Chondrocyte (in vitro differentiated cells): ENCODE measurements around the gene MFSD6. TPM values are rescaled to one million over a fixed set of nuclear protein-coding genes. Genes with fewer than 3 reads are reported as not detected.

Source experiments
- DNase-seq: peaks from one replicate; pipeline ENCODE4 v3.0.0; 2021; ENCODE audit warnings: mixed read lengths, low spot score
- H3K27ac Mint-ChIP-seq: one replicate; pipeline ENCODE4 v1.8.0; 2021; ENCODE audit warnings: mild to moderate bottlenecking, moderate library complexity, mixed read lengths; ENCODE audit not compliant: unreplicated experiment
- H3K27me3 Mint-ChIP-seq: 2 replicates; pipeline ENCODE4 v1.8.0; 2021; ENCODE audit warnings: low read depth, mixed read lengths
- H3K36me3 Mint-ChIP-seq: 2 replicates; pipeline ENCODE4 v1.8.0; 2021; ENCODE audit warnings: low read depth, mixed read lengths
- H3K4me1 Mint-ChIP-seq: 2 replicates; pipeline ENCODE4 v1.8.0; 2021; ENCODE audit warnings: low read depth, mild to moderate bottlenecking, mixed read lengths
- H3K4me3 Mint-ChIP-seq: one replicate; pipeline ENCODE4 v1.8.0; 2021; ENCODE audit warnings: mild to moderate bottlenecking, moderate library complexity, mixed read lengths; ENCODE audit not compliant: unreplicated experiment
- H3K9me3 Mint-ChIP-seq: 2 replicates; pipeline ENCODE4 v1.8.0; 2021; ENCODE audit warnings: low read depth, mixed read lengths
- CTCF ChIP-seq: fragments of 200-600 bp; sonication (generic); IDR thresholded peaks from 2 replicates; pipeline ENCODE4 v1.5.0; 2021; ENCODE audit warnings: antibody characterized with exemption, mild to moderate bottlenecking, moderate library complexity
- total RNA-seq: library from RNA; stranded (reverse); gene quantifications from 3 replicates; pipeline ENCODE4 v1.2.1, GENCODE V29; 2021

The MFSD6 gene
- total RNA-seq, 1 donor from 2014 or later, result 8.4 TPM

- no peaks in the 10 kb centered on the region for H3K36me3 Mint-ChIP-seq
- peaks cover 7% of the 10 kb centered on the region for H3K4me1 Mint-ChIP-seq
- no peak overlapping the region for H3K27ac Mint-ChIP-seq
- H3K27me3 Mint-ChIP-seq, result no peaks in the 10 kb centered on the region
- H3K4me3 Mint-ChIP-seq, result no peak overlapping the region
- H3K9me3 Mint-ChIP-seq, result no peaks in the 10 kb centered on the region
- peak; percentile 73 for TF ChIP-seq CTCF
- no peak for DNase-seq
Observed at GRCh38 chr2:190382851-190383250, 25.3 kb upstream of the MFSD6 start.

- TF ChIP-seq CTCF, result no peak
Observed at GRCh38 chr2:190387422-190387821, 20.7 kb upstream of the MFSD6 start.

GRCh38 chr2:190396271-190396670, 11.9 kb upstream of the MFSD6 start:
- Mint-ChIP-seq H3K36me3 (no peaks in the 10 kb centered on the region), H3K27ac (no peak overlapping the region), H3K27me3 (peaks cover 32% of the 10 kb centered on the region), H3K4me1 (no peaks in the 10 kb centered on the region), H3K9me3 (no peaks in the 10 kb centered on the region), H3K4me3 (no peak overlapping the region)
- DNase-seq, result no peak
- no peak for TF ChIP-seq CTCF

More at GRCh38 chr2:190387422-190387821, 20.7 kb upstream of the MFSD6 start:
- Mint-ChIP-seq H3K27me3 (peaks cover 10% of the 10 kb centered on the region), H3K9me3 (no peaks in the 10 kb centered on the region), H3K36me3 (no peaks in the 10 kb centered on the region), H3K4me3 (no peak overlapping the region), H3K4me1 (no peaks in the 10 kb centered on the region), H3K27ac (no peak overlapping the region)
- DNase-seq, result no peak

- H3K9me3 Mint-ChIP-seq, result no peaks in the 10 kb centered on the region
- no peaks in the 10 kb centered on the region for H3K36me3 Mint-ChIP-seq
- no peaks in the 10 kb centered on the region for H3K4me1 Mint-ChIP-seq
- H3K27me3 Mint-ChIP-seq, result no peaks in the 10 kb centered on the region
- H3K4me3 Mint-ChIP-seq, result no peak overlapping the region
- TF ChIP-seq CTCF, result no peak
- no peak for DNase-seq
- H3K27ac Mint-ChIP-seq, result no peak overlapping the region
Observed at GRCh38 chr2:190402986-190403603, 5.1 kb upstream of the MFSD6 start.

- TF ChIP-seq CTCF, result no peak
- Mint-ChIP-seq H3K4me3 (no peak overlapping the region), H3K9me3 (no peaks in the 10 kb centered on the region), H3K27ac (no peak overlapping the region), H3K27me3 (no peaks in the 10 kb centered on the region), H3K36me3 (no peaks in the 10 kb centered on the region), H3K4me1 (peaks cover 4% of the 10 kb centered on the region)
- no peak for DNase-seq
Observed at GRCh38 chr2:190404487-190404886, 3.7 kb upstream of the MFSD6 start.
